K562 (cell line): ENCODE data around the gene ZMYND8. TPM values are rescaled to one million over a fixed set of nuclear protein-coding genes. Genes with fewer than 3 reads are reported as not detected.

Experiments used
- CBFA2T2 ChIP-seq: fragments of 450-650 bp; conservative IDR thresholded peaks from 2 replicates; pipeline ENCODE4 v1.6.1; 2017; ENCODE audit warnings: mild to moderate bottlenecking
- NFXL1 ChIP-seq: fragments of 450-650 bp; formaldehyde crosslinking; IDR thresholded peaks from 2 replicates; pipeline ENCODE4 v1.4.0; 2021; ENCODE audit warnings: mild to moderate bottlenecking
- NR2C1 ChIP-seq, 2 experiments: fragments of 450-650 bp; IDR thresholded peaks; 2 replicates each; pipeline ENCODE4 v1.6.1; 2017; ENCODE audit warnings: mild to moderate bottlenecking in 2 of 2, antibody characterized with exemption in 1 of 2, inconsistent platforms in 1 of 2, missing compliant biosample characterization in 1 of 2, missing genetic modification characterization in 1 of 2
- ZBTB11 ChIP-seq, 3 experiments: fragments of 200-800 bp in 1 of 3; fragments of 250-450 bp in 1 of 3; fragments of 450-650 bp in 1 of 3; sonication (Bioruptor Pico) in 1 of 3; sonication (Bioruptor generic) in 1 of 3; formaldehyde crosslinking in 1 of 3; IDR thresholded peaks; 2 replicates each; pipeline versions ENCODE4 v1.6.1 to v1.8.0; 2016 to 2022; ENCODE audit warnings: mild to moderate bottlenecking in 2 of 3, missing genetic modification characterization in 2 of 3, missing compliant biosample characterization in 1 of 3, moderate library complexity in 1 of 3
- ZBTB40 ChIP-seq, 2 experiments: fragments of 450-650 bp in 1 of 2; sonication (generic) in 1 of 2; formaldehyde crosslinking in 1 of 2; IDR thresholded peaks; 2 replicates each; pipeline versions ENCODE4 v1.7.1 to v1.9.0; 2016 to 2022; ENCODE audit warnings: inconsistent platforms in 1 of 2, mild to moderate bottlenecking in 1 of 2, missing genetic modification reagents in 1 of 2
- polyA plus RNA-seq, 8 experiments: library from polyadenylated mRNA; depleted of rRNA in 4 of 8; stranded (reverse) in 5 of 8; unstranded in 3 of 8; fragments of >200 nt; fragmentation: Nextera tagmentation in 2 of 8; fragmentation: Illumina TruSeq in 1 of 8; extraction: Ambion mirVana in 2 of 8; extraction: Trizol in 1 of 8; gene quantifications; 2 replicates each; pipeline versions ENCODE4 v1.2.1 to v1.2.3, GENCODE V29; 2011 to 2014; ENCODE audit warnings: inconsistent platforms in 1 of 8, missing spikeins in 1 of 8
- total RNA-seq, 7 experiments: library from RNA; depleted of rRNA in 6 of 7; stranded (reverse); fragments of >200 nt in 6 of 7; fragmentation: Illumina TruSeq in 2 of 7; extraction: Trizol in 2 of 7; gene quantifications; 2 replicates each; pipeline versions ENCODE4 v1.2.1 to v1.2.3, GENCODE V29; 2011 to 2021; ENCODE audit warnings: low replicate concordance in 1 of 7
- TF ChIP-seq, protein P1 (sequence below): sonication (generic); formaldehyde crosslinking; IDR thresholded peaks from 2 replicates; pipeline ENCODE4 v1.8.0; 2022; ENCODE audit warnings: missing genetic modification reagents, mild to moderate bottlenecking, borderline replicate concordance
- TF ChIP-seq, protein P2 (sequence below), 2 experiments: fragments of 450-650 bp in 1 of 2; sonication (generic) in 1 of 2; formaldehyde crosslinking in 1 of 2; IDR thresholded peaks in 1 of 2; conservative IDR thresholded peaks in 1 of 2; 2 replicates each; pipeline versions ENCODE4 v1.6.1 to v1.8.1; 2016 to 2023; ENCODE audit warnings: mild to moderate bottlenecking in 2 of 2, moderate library complexity in 2 of 2, inconsistent platforms in 1 of 2, missing genetic modification reagents in 1 of 2

The ZMYND8 gene
- total and polyA plus RNA-seq, 9 of the 15 experiments (the other 6 are each of a cell fraction or from before 2014, with no cell fraction given), result 31.8 to 148 (median 71.9) TPM

- peak; percentile 45; the same call in 1 of the 2 replicates for TF ChIP-seq NR2C1 (IDR thresholded peaks at IDR 0.05)
- 0 out of 2 replicates have a peak, but pooled peaks have one; percentile 45 for TF ChIP-seq NR2C1 (tag; IDR thresholded peaks at IDR 0.05)
- TF ChIP-seq, protein P1, sequence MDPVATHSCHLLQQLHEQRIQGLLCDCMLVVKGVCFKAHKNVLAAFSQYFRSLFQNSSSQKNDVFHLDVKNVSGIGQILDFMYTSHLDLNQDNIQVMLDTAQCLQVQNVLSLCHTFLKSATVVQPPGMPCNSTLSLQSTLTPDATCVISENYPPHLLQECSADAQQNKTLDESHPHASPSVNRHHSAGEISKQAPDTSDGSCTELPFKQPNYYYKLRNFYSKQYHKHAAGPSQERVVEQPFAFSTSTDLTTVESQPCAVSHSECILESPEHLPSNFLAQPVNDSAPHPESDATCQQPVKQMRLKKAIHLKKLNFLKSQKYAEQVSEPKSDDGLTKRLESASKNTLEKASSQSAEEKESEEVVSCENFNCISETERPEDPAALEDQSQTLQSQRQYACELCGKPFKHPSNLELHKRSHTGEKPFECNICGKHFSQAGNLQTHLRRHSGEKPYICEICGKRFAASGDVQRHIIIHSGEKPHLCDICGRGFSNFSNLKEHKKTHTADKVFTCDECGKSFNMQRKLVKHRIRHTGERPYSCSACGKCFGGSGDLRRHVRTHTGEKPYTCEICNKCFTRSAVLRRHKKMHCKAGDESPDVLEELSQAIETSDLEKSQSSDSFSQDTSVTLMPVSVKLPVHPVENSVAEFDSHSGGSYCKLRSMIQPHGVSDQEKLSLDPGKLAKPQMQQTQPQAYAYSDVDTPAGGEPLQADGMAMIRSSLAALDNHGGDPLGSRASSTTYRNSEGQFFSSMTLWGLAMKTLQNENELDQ, result no peak
- TF ChIP-seq CBFA2T2, result peak; percentile 79
- peak in 1 of 3 experiments; percentile 61; a peak in 2 of 6 replicates for TF ChIP-seq ZBTB11 (CRISPR knock-in tag; IDR thresholded peaks at IDR 0.05)
- TF ChIP-seq NFXL1 (CRISPR knock-in tag), result no peak
- TF ChIP-seq ZBTB40 (IDR thresholded peaks at IDR 0.05), result peak; percentile 69
- TF ChIP-seq ZBTB40 (CRISPR knock-in tag; IDR thresholded peaks at IDR 0.05), result no peak
- TF ChIP-seq, protein P2, sequence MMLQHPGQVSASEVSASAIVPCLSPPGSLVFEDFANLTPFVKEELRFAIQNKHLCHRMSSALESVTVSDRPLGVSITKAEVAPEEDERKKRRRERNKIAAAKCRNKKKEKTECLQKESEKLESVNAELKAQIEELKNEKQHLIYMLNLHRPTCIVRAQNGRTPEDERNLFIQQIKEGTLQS (IDR thresholded peaks at IDR 0.05), result peak; percentile 56
- TF ChIP-seq, protein P2 (CRISPR knock-in tag; conservative IDR thresholded peaks at IDR 0.05), result no peak
Measured at GRCh38 chr20:47181056-47181862, 175.2 kb downstream of the ZMYND8 start (continued).
